T-helper 17 cell (primary cell): ENCODE data around the gene NLRP13. TPM values are rescaled to one million over a fixed set of nuclear protein-coding genes. Genes with fewer than 3 reads are reported as not detected.
"Not testable (repeated sequence)": the region's sequence is repeated elsewhere in the genome, so short reads cannot be mapped to it uniquely, and the experiment has no call there.

ENCODE experiments used
- ATAC-seq: fragments of 150-1000 bp; cut with Tn5 transposase; 2 replicates; pipeline ENCODE4 v1.10.0; 2021; ENCODE audit warnings: mild to moderate bottlenecking, moderate library complexity
- DNase-seq, 3 donors: peaks; one replicate each; pipeline versions ENCODE4 v3.0.0 to v3.0.0-alpha.2; 2020 to 2021
- H3K9me3 ChIP-seq: one replicate; pipeline ENCODE4 v1.7.0; 2013; ENCODE audit warnings: low read length, mild to moderate bottlenecking; ENCODE audit not compliant: control insufficient read depth, poor library complexity, severe bottlenecking
- H3K27ac Mint-ChIP-seq: one replicate; pipeline ENCODE4 v1.8.0; 2022; ENCODE audit warnings: mild to moderate bottlenecking, moderate library complexity, mixed read lengths
- H3K27me3 Mint-ChIP-seq: one replicate; pipeline ENCODE4 v1.8.0; 2022; ENCODE audit warnings: mixed read lengths
- H3K36me3 Mint-ChIP-seq: one replicate; pipeline ENCODE4 v1.8.0; 2022; ENCODE audit warnings: low read depth, mixed read lengths
- H3K4me1 Mint-ChIP-seq: one replicate; pipeline ENCODE4 v1.8.0; 2022; ENCODE audit warnings: mild to moderate bottlenecking, mixed read lengths
- H3K4me3 Mint-ChIP-seq: one replicate; pipeline ENCODE4 v1.8.0; 2022; ENCODE audit warnings: mild to moderate bottlenecking, moderate library complexity, mixed read lengths
- total RNA-seq, 4 donors: library from RNA in 2 of 4; stranded (reverse) in 2 of 4; gene quantifications; one replicate each; pipeline ENCODE4 v1.2.3 and lab custom pipeline; 2022 to 2026

The NLRP13 gene
- total RNA-seq (not detected), total RNA-seq (lab: John Stamatoyannopoulos, UW) (0 reads per million in 2 donors)

- Mint-ChIP-seq H3K4me1 (no peaks in the 10 kb centered on the region), H3K36me3 (no peaks in the 10 kb centered on the region), H3K27me3 (no peaks in the 10 kb centered on the region), H3K4me3 (no peak within 1 kb of the TSS), H3K27ac (no peak within 1 kb of the TSS)
- no peaks in the 10 kb centered on the region for H3K9me3 ChIP-seq
- DNase-seq, result no peak
- ATAC-seq, result no peak
Measured at GRCh38 chr19:55931936-55932386, at the start of gene NLRP13. NLRP13 (minus strand) TSS chr19:55932336; CDS start chr19:55932311, 25 bp downstream.

- Mint-ChIP-seq H3K27me3 (peaks cover 8% of the 10 kb centered on the region), H3K36me3 (no peaks in the 10 kb centered on the region), H3K27ac (no peak overlapping the region), H3K4me1 (no peaks in the 10 kb centered on the region), H3K4me3 (no peak overlapping the region)
- H3K9me3 ChIP-seq, result peaks cover 2% of the 10 kb centered on the region
- DNase-seq (no peak), ATAC-seq (no peak)
Measured at GRCh38 chr19:55980415-55980814, 48.3 kb upstream of the NLRP13 start.

GRCh38 chr19:55973982-55974381, 41.8 kb upstream of the NLRP13 start:
- Mint-ChIP-seq H3K36me3 (no peaks in the 10 kb centered on the region), H3K4me1 (no peaks in the 10 kb centered on the region), H3K27ac (no peak overlapping the region), H3K27me3 (no peaks in the 10 kb centered on the region), H3K4me3 (no peak overlapping the region)
- no peak for ATAC-seq
- DNase-seq, result no peak
- H3K9me3 ChIP-seq, result no peaks in the 10 kb centered on the region

GRCh38 chr19:55962186-55962585, 30.1 kb upstream of the NLRP13 start:
- H3K27ac Mint-ChIP-seq, result no peak overlapping the region
- H3K4me3 Mint-ChIP-seq, result no peak overlapping the region
- H3K9me3 ChIP-seq, result no peaks in the 10 kb centered on the region
- H3K4me1 Mint-ChIP-seq, result no peaks in the 10 kb centered on the region
- DNase-seq (no peak), ATAC-seq (no peak)
- H3K27me3 Mint-ChIP-seq, result peaks cover 4% of the 10 kb centered on the region
- no peaks in the 10 kb centered on the region for H3K36me3 Mint-ChIP-seq

GRCh38 chr19:55959996-55960675, 28.0 kb upstream of the NLRP13 start:
- Mint-ChIP-seq H3K36me3 (no peaks in the 10 kb centered on the region), H3K27ac (no peak overlapping the region), H3K4me1 (no peaks in the 10 kb centered on the region), H3K4me3 (no peak overlapping the region), H3K27me3 (peaks cover 4% of the 10 kb centered on the region)
- DNase-seq, result no peak
- H3K9me3 ChIP-seq, result no peaks in the 10 kb centered on the region
- ATAC-seq, result no peak

GRCh38 chr19:55958356-55958755, 26.2 kb upstream of the NLRP13 start:
- no peaks in the 10 kb centered on the region for H3K9me3 ChIP-seq
- Mint-ChIP-seq H3K36me3 (no peaks in the 10 kb centered on the region), H3K27ac (no peak overlapping the region), H3K27me3 (peaks cover 4% of the 10 kb centered on the region), H3K4me3 (no peak overlapping the region), H3K4me1 (no peaks in the 10 kb centered on the region)
- ATAC-seq (no peak), DNase-seq (no peak)

- H3K9me3 ChIP-seq, result no peaks in the 10 kb centered on the region
- no peaks in the 10 kb centered on the region for H3K36me3 Mint-ChIP-seq
- no peak overlapping the region for H3K4me3 Mint-ChIP-seq
- H3K27me3 Mint-ChIP-seq, result peaks cover 4% of the 10 kb centered on the region
- H3K27ac Mint-ChIP-seq, result no peak overlapping the region
- no peak for ATAC-seq
- DNase-seq, result no peak
- H3K4me1 Mint-ChIP-seq, result no peaks in the 10 kb centered on the region
Measured at GRCh38 chr19:55956431-55956830, 24.3 kb upstream of the NLRP13 start.

- not testable (repeated sequence) for H3K36me3 Mint-ChIP-seq, H3K4me3 Mint-ChIP-seq, H3K9me3 ChIP-seq, DNase-seq, H3K27me3 Mint-ChIP-seq, H3K4me1 Mint-ChIP-seq, ATAC-seq, H3K27ac Mint-ChIP-seq
Measured at GRCh38 chr19:55950566-55950965, 18.4 kb upstream of the NLRP13 start.

GRCh38 chr19:55947532-55947931, 15.4 kb upstream of the NLRP13 start, which contains the start of gene NLRP8:
NLRP8 (plus strand) TSS chr19:55947832.
- no peaks in the 10 kb centered on the region for H3K9me3 ChIP-seq
- DNase-seq (no peak), ATAC-seq (no peak)
- Mint-ChIP-seq H3K27ac (no peak within 1 kb of the TSS), H3K27me3 (no peaks in the 10 kb centered on the region), H3K4me3 (no peak within 1 kb of the TSS), H3K36me3 (no peaks in the 10 kb centered on the region), H3K4me1 (no peaks in the 10 kb centered on the region)

GRCh38 chr19:55940306-55940705, 8.2 kb upstream of the NLRP13 start:
- H3K9me3 ChIP-seq, result no peaks in the 10 kb centered on the region
- no peaks in the 10 kb centered on the region for H3K4me1 Mint-ChIP-seq
- no peak overlapping the region for H3K4me3 Mint-ChIP-seq
- no peak overlapping the region for H3K27ac Mint-ChIP-seq
- no peak for ATAC-seq
- H3K27me3 Mint-ChIP-seq, result no peaks in the 10 kb centered on the region
- H3K36me3 Mint-ChIP-seq, result no peaks in the 10 kb centered on the region
- no peak for DNase-seq

- no peaks in the 10 kb centered on the region for H3K9me3 ChIP-seq
- H3K27me3 Mint-ChIP-seq, result no peaks in the 10 kb centered on the region
- no peak for ATAC-seq
- H3K27ac Mint-ChIP-seq, result no peak overlapping the region
- no peaks in the 10 kb centered on the region for H3K4me1 Mint-ChIP-seq
- no peak overlapping the region for H3K4me3 Mint-ChIP-seq
- no peak for DNase-seq
- H3K36me3 Mint-ChIP-seq, result no peaks in the 10 kb centered on the region
Measured at GRCh38 chr19:55939206-55939605, 7.1 kb upstream of the NLRP13 start.

- DNase-seq, result no peak
- no peak for ATAC-seq
- H3K27ac Mint-ChIP-seq, result no peak overlapping the region
- no peaks in the 10 kb centered on the region for H3K9me3 ChIP-seq
- no peaks in the 10 kb centered on the region for H3K36me3 Mint-ChIP-seq
- no peak overlapping the region for H3K4me3 Mint-ChIP-seq
- no peaks in the 10 kb centered on the region for H3K4me1 Mint-ChIP-seq
- H3K27me3 Mint-ChIP-seq, result no peaks in the 10 kb centered on the region
Measured at GRCh38 chr19:55935206-55935605, 3.1 kb upstream of the NLRP13 start.

GRCh38 chr19:55930996-55931515, 1.1 kb downstream of the NLRP13 start:
- H3K4me3 Mint-ChIP-seq, result no peak overlapping the region
- DNase-seq (no peak), ATAC-seq (no peak)
- H3K9me3 ChIP-seq, result no peaks in the 10 kb centered on the region
- no peaks in the 10 kb centered on the region for H3K27me3 Mint-ChIP-seq
- H3K4me1 Mint-ChIP-seq, result no peaks in the 10 kb centered on the region
- no peaks in the 10 kb centered on the region for H3K36me3 Mint-ChIP-seq
- H3K27ac Mint-ChIP-seq, result no peak overlapping the region

GRCh38 chr19:55929258-55929657, 2.9 kb downstream of the NLRP13 start:
- H3K4me3 Mint-ChIP-seq, H3K27me3 Mint-ChIP-seq, H3K4me1 Mint-ChIP-seq, DNase-seq, H3K9me3 ChIP-seq, H3K27ac Mint-ChIP-seq, H3K36me3 Mint-ChIP-seq, ATAC-seq: not testable (repeated sequence)
